Caco-2 (cell line): ENCODE results near the gene RIN3. TPM values are rescaled to one million over a fixed set of nuclear protein-coding genes. Genes with fewer than 3 reads are reported as not detected.

ENCODE experiments used
- BruUV-seq: library from RNA; stranded (reverse); fragments of 400-500 nt; replicated peaks from 2 replicates; lab custom pipeline; 2021; lab: Mats Ljungman, UMichigan
- CTCF ChIA-PET: fragments of 300-600 bp; sonication (Branson Sonifier 250); formaldehyde crosslinking; loops from one replicate; lab custom pipeline; 2022; ENCODE audit warnings: antibody characterized with exemption; lab: Charles Lee
- POLR2A ChIA-PET: fragments of 300-600 bp; sonication (Branson Sonifier 250); formaldehyde crosslinking; loops from one replicate; lab custom pipeline; 2022; ENCODE audit warnings: antibody characterized with exemption; lab: Charles Lee
- DNase-seq, 2 experiments: peaks; one replicate each; pipeline versions ENCODE4 v3.0.0 to v3.0.0-alpha.2; 2020 to 2022
- H3K27me3 ChIP-seq: replicated peaks from 2 replicates; pipeline ENCODE4 v1.6.0; 2011; ENCODE audit warnings: low read length; ENCODE audit not compliant: control insufficient read depth, insufficient read depth
- H3K36me3 ChIP-seq: 2 replicates; pipeline ENCODE4 v1.5.1; 2011; ENCODE audit warnings: low read length; ENCODE audit not compliant: control insufficient read depth, insufficient read depth
- H3K4me1 ChIP-seq: fragments of 250-450 bp; sonication (Bioruptor Pico); 2 replicates; pipeline ENCODE4 v1.5.1; 2020; ENCODE audit warnings: mild to moderate bottlenecking
- H3K4me3 ChIP-seq: 2 replicates; pipeline ENCODE4 v1.5.1; 2011; ENCODE audit warnings: low read depth, mild to moderate bottlenecking, control low read depth, low read length
- H3K9me3 ChIP-seq: fragments of 250-450 bp; sonication (Bioruptor Pico); 2 replicates; pipeline ENCODE4 v1.5.1; 2020; ENCODE audit warnings: mild to moderate bottlenecking, moderate library complexity
- H3K27ac Mint-ChIP-seq: one replicate; pipeline ENCODE4 v1.8.0; 2022; ENCODE audit warnings: mixed read lengths; ENCODE audit not compliant: unreplicated experiment
- H3K27me3 Mint-ChIP-seq: one replicate; pipeline ENCODE4 v1.8.0; 2022; ENCODE audit warnings: mixed read lengths; ENCODE audit not compliant: insufficient read depth, unreplicated experiment
- H3K36me3 Mint-ChIP-seq: one replicate; pipeline ENCODE4 v1.8.0; 2022; ENCODE audit warnings: mild to moderate bottlenecking, mixed read lengths; ENCODE audit not compliant: insufficient read depth, unreplicated experiment
- H3K4me1 Mint-ChIP-seq: one replicate; pipeline ENCODE4 v1.8.0; 2022; ENCODE audit warnings: low read depth, mixed read lengths; ENCODE audit not compliant: unreplicated experiment
- H3K4me3 Mint-ChIP-seq: one replicate; pipeline ENCODE4 v1.8.0; 2022; ENCODE audit warnings: mild to moderate bottlenecking, moderate library complexity, mixed read lengths; ENCODE audit not compliant: unreplicated experiment
- H3K9me3 Mint-ChIP-seq: one replicate; pipeline ENCODE4 v1.8.0; 2022; ENCODE audit warnings: mixed read lengths; ENCODE audit not compliant: unreplicated experiment
- CTCF ChIP-seq, 2 experiments: fragments of 200-600 bp in 1 of 2; IDR thresholded peaks; 1 replicate in 1 of 2; 2 replicates in 1 of 2; pipeline versions ENCODE4 v1.5.1 to v1.8.0; 2011 to 2022; ENCODE audit warnings: antibody characterized with exemption in 1 of 2, control low read depth in 1 of 2, inconsistent platforms in 1 of 2, low read depth in 1 of 2, low read length in 1 of 2, mild to moderate bottlenecking in 1 of 2, moderate library complexity in 1 of 2; ENCODE audit not compliant: insufficient read depth in 1 of 2, severe bottlenecking in 1 of 2, unreplicated experiment in 1 of 2
- intact Hi-C: fragments of 100-400 bp; cut with micrococcal nuclease; formaldehyde crosslinking; loops from one replicate; pipeline ENCODE4 v1.10.0; 2022; ENCODE audit not compliant: unreplicated experiment
- total RNA-seq: library from RNA; stranded (reverse); gene quantifications from 2 replicates; pipeline ENCODE4 v1.2.3, GENCODE V29; 2022

The RIN3 gene
- total RNA-seq, 1 experiment from 2014 or later: 20.7 TPM

- no peak overlapping the region for H3K4me3 ChIP-seq
- ChIA-PET CTCF (no interaction called here), POLR2A (no interaction called here)
- BruUV-seq: no TSS peak
- Mint-ChIP-seq H3K27ac (no peak overlapping the region), H3K36me3 (no peaks in the 10 kb centered on the region), H3K4me3 (no peak overlapping the region), H3K4me1 (no peaks in the 10 kb centered on the region), H3K9me3 (no peaks in the 10 kb centered on the region), H3K27me3 (no peaks in the 10 kb centered on the region)
- no peak for TF ChIP-seq CTCF (IDR thresholded peaks at IDR 0.05; ENCODE audit: insufficient read depth in 1 of 2, low read depth in 1 of 2, low read length in 1 of 2, severe bottlenecking in 1 of 2, unreplicated experiment in 1 of 2)
- intact Hi-C loops: no loop called here
- no peaks in the 10 kb centered on the region for H3K27me3 ChIP-seq
- H3K4me1 ChIP-seq: no peaks in the 10 kb centered on the region
- no peaks in the 10 kb centered on the region for H3K36me3 ChIP-seq
- H3K9me3 ChIP-seq: peaks cover 7% of the 10 kb centered on the region; the same call in 1 of the 2 replicates
- DNase-seq: no peak
Measured at GRCh38 chr14:92464716-92465115, 48.9 kb upstream of the RIN3 start.

- Mint-ChIP-seq H3K27ac (no peak overlapping the region), H3K4me3 (no peak overlapping the region), H3K4me1 (no peaks in the 10 kb centered on the region), H3K36me3 (no peaks in the 10 kb centered on the region), H3K9me3 (no peaks in the 10 kb centered on the region), H3K27me3 (no peaks in the 10 kb centered on the region)
- BruUV-seq: no TSS peak
- Histone ChIP-seq H3K9me3 (peaks cover 7% of the 10 kb centered on the region; the same call in 1 of the 2 replicates), H3K27me3 (no peaks in the 10 kb centered on the region), H3K4me3 (no peak overlapping the region), H3K36me3 (no peaks in the 10 kb centered on the region), H3K4me1 (peaks cover 4% of the 10 kb centered on the region)
- intact Hi-C loops: no loop called here
- CTCF ChIA-PET: no interaction called here
- POLR2A ChIA-PET: no interaction called here
- no peak for TF ChIP-seq CTCF (IDR thresholded peaks at IDR 0.05; ENCODE audit: insufficient read depth in 1 of 2, low read depth in 1 of 2, low read length in 1 of 2, severe bottlenecking in 1 of 2, unreplicated experiment in 1 of 2)
- DNase-seq: no peak
Measured at GRCh38 chr14:92465353-92466055, 48.1 kb upstream of the RIN3 start.

GRCh38 chr14:92466059-92466458 lies 47.5 kb upstream of the RIN3 start:
- ChIA-PET CTCF (no interaction called here), POLR2A (no interaction called here)
- no peaks in the 10 kb centered on the region for H3K36me3 ChIP-seq
- TF ChIP-seq CTCF (IDR thresholded peaks at IDR 0.05; ENCODE audit: insufficient read depth in 1 of 2, low read depth in 1 of 2, low read length in 1 of 2, severe bottlenecking in 1 of 2, unreplicated experiment in 1 of 2): no peak
- peaks cover 7% of the 10 kb centered on the region; the same call in 1 of the 2 replicates for H3K9me3 ChIP-seq
- no peak overlapping the region for H3K4me3 Mint-ChIP-seq
- H3K27ac Mint-ChIP-seq: no peak overlapping the region
- H3K27me3 ChIP-seq: no peaks in the 10 kb centered on the region
- no peaks in the 10 kb centered on the region for H3K36me3 Mint-ChIP-seq
- H3K4me1 Mint-ChIP-seq: peaks cover 1% of the 10 kb centered on the region
- H3K9me3 Mint-ChIP-seq: no peaks in the 10 kb centered on the region
- no peak overlapping the region for H3K4me3 ChIP-seq
- DNase-seq: no peak
- H3K4me1 ChIP-seq: peaks cover 9% of the 10 kb centered on the region
- H3K27me3 Mint-ChIP-seq: no peaks in the 10 kb centered on the region
- intact Hi-C loops: no loop called here
- BruUV-seq: no TSS peak
